Calu3 (cell line): Measurements from ENCODE around the gene CDH5. TPM values are rescaled to one million over a fixed set of nuclear protein-coding genes. Genes with fewer than 3 reads are reported as not detected.

Experiments used
- BruUV-seq: library from RNA; stranded (reverse); fragments of 400-500 nt; replicated peaks from 2 replicates; lab custom pipeline; 2021; lab: Mats Ljungman, UMichigan
- CTCF ChIA-PET: fragments of 300-600 bp; sonication (Branson Sonifier 250); formaldehyde crosslinking; loops from one replicate; lab custom pipeline; 2022; ENCODE audit warnings: antibody characterized with exemption; lab: Charles Lee
- DNase-seq: peaks from one replicate; pipeline ENCODE4 v3.0.0; 2022
- H3K27ac Mint-ChIP-seq: one replicate; pipeline ENCODE4 v1.8.0; 2022; ENCODE audit warnings: mixed read lengths; ENCODE audit not compliant: unreplicated experiment
- H3K27me3 Mint-ChIP-seq: one replicate; pipeline ENCODE4 v1.8.0; 2022; ENCODE audit warnings: mixed read lengths; ENCODE audit not compliant: unreplicated experiment
- H3K36me3 Mint-ChIP-seq: one replicate; pipeline ENCODE4 v1.8.0; 2022; ENCODE audit warnings: mild to moderate bottlenecking, moderate library complexity, mixed read lengths; ENCODE audit not compliant: insufficient read depth, unreplicated experiment
- H3K4me1 Mint-ChIP-seq: one replicate; pipeline ENCODE4 v1.8.0; 2022; ENCODE audit warnings: mild to moderate bottlenecking, low read depth, mixed read lengths; ENCODE audit not compliant: unreplicated experiment
- H3K4me3 Mint-ChIP-seq: one replicate; pipeline ENCODE4 v1.8.0; 2022; ENCODE audit warnings: mild to moderate bottlenecking, low read depth, moderate library complexity, mixed read lengths; ENCODE audit not compliant: unreplicated experiment
- H3K9me3 Mint-ChIP-seq: one replicate; pipeline ENCODE4 v1.8.0; 2022; ENCODE audit warnings: low read depth, mixed read lengths; ENCODE audit not compliant: unreplicated experiment
- CTCF ChIP-seq: fragments of 200-600 bp; IDR thresholded peaks from one replicate; pipeline ENCODE4 v1.8.0; 2022; ENCODE audit warnings: antibody characterized with exemption; ENCODE audit not compliant: unreplicated experiment
- intact Hi-C: fragments of 100-400 bp; cut with micrococcal nuclease; formaldehyde crosslinking; loops from one replicate; pipeline ENCODE4 v1.10.0; 2022; ENCODE audit not compliant: unreplicated experiment
- total RNA-seq: library from RNA; stranded (reverse); gene quantifications from 2 replicates; pipeline ENCODE4 v1.2.3, GENCODE V29; 2022

The CDH5 gene
- total RNA-seq, 1 experiment from 2014 or later = not detected

GRCh38 chr16:66378741-66379570 is 12.5 kb downstream of the CDH5 start:
- no peak for TF ChIP-seq CTCF
- Mint-ChIP-seq H3K9me3 (peaks cover 9% of the 10 kb centered on the region), H3K4me3 (no peak overlapping the region), H3K36me3 (no peaks in the 10 kb centered on the region), H3K4me1 (peaks cover 37% of the 10 kb centered on the region), H3K27ac (no peak overlapping the region), H3K27me3 (peaks cover 21% of the 10 kb centered on the region)
- BruUV-seq = no TSS peak
- no peak for DNase-seq
- CTCF ChIA-PET = interaction anchor here (1.3 kb wide), 1 partner anchor 21 kb away, joined by 3 read pairs; no protein-coding TSS in a partner anchor
- intact Hi-C loops = no loop called here

DNA sequence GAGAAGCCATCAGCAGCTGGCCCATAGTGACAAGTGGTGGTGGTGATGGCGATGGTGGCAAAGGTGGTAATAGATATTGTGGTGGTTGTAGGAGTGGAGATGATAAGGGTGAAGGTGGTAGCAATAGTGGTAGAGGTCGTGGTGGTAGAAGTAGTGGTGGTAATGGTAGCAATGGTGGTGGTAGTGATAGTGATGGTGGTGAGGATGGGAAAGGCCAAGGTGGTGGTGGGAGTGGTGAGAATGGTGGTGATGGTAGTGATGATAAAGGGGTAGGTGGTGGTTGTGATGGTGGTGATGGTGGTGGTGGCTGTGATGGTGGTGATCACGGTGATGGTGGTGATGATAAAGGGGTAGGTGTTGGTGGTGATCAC is 13.1 kb downstream of the CDH5 start:
- TF ChIP-seq CTCF = no peak
- H3K9me3 Mint-ChIP-seq = peaks cover 9% of the 10 kb centered on the region
- H3K27me3 Mint-ChIP-seq = peaks cover 21% of the 10 kb centered on the region
- DNase-seq = no peak
- no peak overlapping the region for H3K27ac Mint-ChIP-seq
- intact Hi-C loops = no loop called here
- H3K4me1 Mint-ChIP-seq = peaks cover 39% of the 10 kb centered on the region
- no peak overlapping the region for H3K4me3 Mint-ChIP-seq
- no TSS peak for BruUV-seq
- H3K36me3 Mint-ChIP-seq = no peaks in the 10 kb centered on the region
- CTCF ChIA-PET = interaction anchor here (1.3 kb wide), 1 partner anchor 22 kb away, joined by 3 read pairs; no protein-coding TSS in a partner anchor

DNA sequence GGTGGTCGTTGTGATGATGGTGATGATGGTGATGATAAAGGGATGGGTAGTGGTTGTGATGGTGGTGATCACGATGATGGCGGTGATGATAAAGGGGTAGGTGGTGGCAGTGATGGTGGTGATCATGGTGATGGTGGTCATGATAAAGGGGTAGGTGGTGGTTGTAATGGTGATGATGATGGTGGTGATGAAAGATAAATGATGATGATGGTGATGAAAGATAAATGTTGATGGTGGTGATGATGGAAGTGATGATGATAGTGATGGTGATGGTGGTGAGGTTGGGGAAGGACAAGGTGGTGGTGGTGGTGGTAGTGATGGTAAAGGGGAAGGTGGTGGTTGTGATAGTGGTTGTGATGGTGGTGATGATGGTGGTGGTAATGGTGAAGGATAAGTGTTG is 13.9 kb downstream of the CDH5 start:
- Mint-ChIP-seq H3K9me3 (peaks cover 10% of the 10 kb centered on the region), H3K27ac (peak overlapping the region; percentile 24), H3K27me3 (peaks cover 21% of the 10 kb centered on the region), H3K36me3 (no peaks in the 10 kb centered on the region), H3K4me1 (peaks cover 39% of the 10 kb centered on the region), H3K4me3 (no peak overlapping the region)
- no peak for DNase-seq
- CTCF ChIA-PET = no interaction called here
- intact Hi-C loops = no loop called here
- TF ChIP-seq CTCF = no peak
- BruUV-seq = no TSS peak

GRCh38 chr16:66381585-66382170 is 15.2 kb downstream of the CDH5 start:
- Mint-ChIP-seq H3K36me3 (no peaks in the 10 kb centered on the region), H3K27me3 (peaks cover 22% of the 10 kb centered on the region), H3K4me1 (peaks cover 39% of the 10 kb centered on the region), H3K4me3 (no peak overlapping the region), H3K27ac (no peak overlapping the region), H3K9me3 (peaks cover 11% of the 10 kb centered on the region)
- no peak for TF ChIP-seq CTCF
- CTCF ChIA-PET = interaction anchor here (0.6 kb wide), 1 partner anchor 188 kb away, joined by 4 read pairs; no protein-coding TSS in a partner anchor
- DNase-seq = no peak
- intact Hi-C loops = no loop called here
- no TSS peak for BruUV-seq
